WTC11 (cell line): Measurements from ENCODE around the gene YTHDF1. TPM values are rescaled to one million over a fixed set of nuclear protein-coding genes. Genes with fewer than 3 reads are reported as not detected.

ENCODE experiments used
- ATAC-seq: fragments of 200-7000 bp; cut with Tn5 transposase; 2 replicates; pipeline ENCODE4 v1.10.0; 2021; ENCODE audit warnings: mild to moderate bottlenecking, moderate library complexity
- CTCF ChIA-PET: fragments of 300-600 bp; sonication (Branson Sonifier 250); formaldehyde crosslinking; loops from one replicate; lab custom pipeline; 2021; ENCODE audit warnings: antibody characterized with exemption; lab: Charles Lee
- POLR2A ChIA-PET: fragments of 350-600 bp; sonication (Branson Sonifier 250); formaldehyde crosslinking; loops from one replicate; lab custom pipeline; 2021; ENCODE audit warnings: antibody characterized with exemption; lab: Charles Lee
- DNase-seq: peaks from one replicate; pipeline ENCODE4 v3.0.0; 2021; ENCODE audit warnings: low spot score
- H3K27ac Mint-ChIP-seq: 2 replicates; pipeline ENCODE4 v1.8.0; 2021; ENCODE audit warnings: mixed read lengths
- H3K27me3 Mint-ChIP-seq: 2 replicates; pipeline ENCODE4 v1.8.0; 2021; ENCODE audit warnings: low read depth, mild to moderate bottlenecking, moderate library complexity, mixed read lengths
- H3K36me3 Mint-ChIP-seq: 2 replicates; pipeline ENCODE4 v1.8.0; 2021; ENCODE audit warnings: mixed read lengths
- H3K4me1 Mint-ChIP-seq: 2 replicates; pipeline ENCODE4 v1.8.0; 2022; ENCODE audit warnings: mixed read lengths
- H3K4me3 Mint-ChIP-seq: 2 replicates; pipeline ENCODE4 v1.8.0; 2021; ENCODE audit warnings: mild to moderate bottlenecking, moderate library complexity, mixed read lengths
- H3K9me3 Mint-ChIP-seq: 2 replicates; pipeline ENCODE4 v1.8.0; 2021; ENCODE audit warnings: mixed read lengths
- FOXJ3 ChIP-seq: sonication (generic); formaldehyde crosslinking; IDR thresholded peaks from 2 replicates; pipeline ENCODE4 v1.9.0; 2021; ENCODE audit warnings: missing genetic modification reagents, mild to moderate bottlenecking, borderline replicate concordance
- FOXP1 ChIP-seq: sonication (generic); formaldehyde crosslinking; IDR thresholded peaks from 2 replicates; pipeline ENCODE4 v1.8.0; 2022; ENCODE audit warnings: missing genetic modification reagents, mild to moderate bottlenecking, moderate library complexity, borderline replicate concordance
- GTF2I ChIP-seq: fragments of 250-450 bp; sonication (Bioruptor Pico); conservative IDR thresholded peaks from 2 replicates; pipeline ENCODE4 v1.4.0; 2021; ENCODE audit warnings: mild to moderate bottlenecking
- NR2C2 ChIP-seq: sonication (generic); formaldehyde crosslinking; IDR thresholded peaks from 2 replicates; pipeline ENCODE4 v1.8.0; 2022; ENCODE audit warnings: mild to moderate bottlenecking, missing genetic modification reagents
- OVOL2 ChIP-seq: fragments of 250-450 bp; sonication (Bioruptor Pico); IDR thresholded peaks from 2 replicates; pipeline ENCODE4 v1.9.0; 2021; ENCODE audit warnings: mild to moderate bottlenecking, borderline replicate concordance
- TCF7 ChIP-seq: sonication (generic); formaldehyde crosslinking; IDR thresholded peaks from 2 replicates; pipeline ENCODE4 v1.8.0; 2022; ENCODE audit warnings: mild to moderate bottlenecking, low read depth, missing genetic modification reagents, moderate library complexity
- TP53 ChIP-seq: sonication (generic); formaldehyde crosslinking; IDR thresholded peaks from 2 replicates; pipeline ENCODE4 v1.8.1; 2023; ENCODE audit warnings: mild to moderate bottlenecking, missing genetic modification reagents
- ZNF671 ChIP-seq: fragments of 250-450 bp; sonication (Bioruptor Pico); IDR thresholded peaks from 2 replicates; pipeline ENCODE4 v1.8.0; 2021; ENCODE audit warnings: mild to moderate bottlenecking
- total RNA-seq: library from RNA; stranded (reverse); gene quantifications from 3 replicates; pipeline ENCODE4 v1.2.3, GENCODE V29; 2021
- TF ChIP-seq, protein P1 (sequence below): fragments of 250-450 bp; sonication (Bioruptor Pico); IDR thresholded peaks from 2 replicates; pipeline ENCODE4 v1.8.0; 2021; ENCODE audit warnings: mild to moderate bottlenecking
- TF ChIP-seq, protein P2 (sequence below): sonication (generic); formaldehyde crosslinking; IDR thresholded peaks from 2 replicates; pipeline ENCODE4 v1.8.1; 2022; ENCODE audit warnings: missing genetic modification reagents, borderline replicate concordance
- TF ChIP-seq, protein P3 (sequence below): sonication (generic); formaldehyde crosslinking; IDR thresholded peaks from 2 replicates; pipeline ENCODE4 v1.8.1; 2022; ENCODE audit warnings: mild to moderate bottlenecking, moderate library complexity, missing genetic modification reagents
- TF ChIP-seq, protein P4 (sequence below): sonication (generic); formaldehyde crosslinking; IDR thresholded peaks from 2 replicates; pipeline ENCODE4 v1.8.0; 2023; ENCODE audit warnings: mild to moderate bottlenecking, missing genetic modification reagents
- TF ChIP-seq, protein P5 (sequence below): sonication (generic); formaldehyde crosslinking; IDR thresholded peaks from 2 replicates; pipeline ENCODE4 v1.8.1; 2022; ENCODE audit warnings: low read depth, mild to moderate bottlenecking, moderate library complexity, missing genetic modification reagents, borderline replicate concordance
- TF ChIP-seq, protein P6 (sequence below): fragments of 250-450 bp; sonication (Bioruptor Pico); IDR thresholded peaks from 2 replicates; pipeline ENCODE4 v1.9.0; 2021; ENCODE audit warnings: moderate library complexity, mild to moderate bottlenecking, inconsistent platforms, borderline replicate concordance
- TF ChIP-seq, protein P7 (sequence below): sonication (generic); formaldehyde crosslinking; IDR thresholded peaks from 2 replicates; pipeline ENCODE4 v1.8.1; 2023; ENCODE audit warnings: mild to moderate bottlenecking, missing genetic modification reagents
- TF ChIP-seq, protein P8 (sequence below): sonication (generic); formaldehyde crosslinking; IDR thresholded peaks from 2 replicates; pipeline ENCODE4 v1.8.0; 2022; ENCODE audit warnings: mild to moderate bottlenecking, missing genetic modification reagents
- TF ChIP-seq, protein P9 (sequence below): sonication (generic); formaldehyde crosslinking; conservative IDR thresholded peaks from 2 replicates; pipeline ENCODE4 v1.8.1; 2022; ENCODE audit warnings: mild to moderate bottlenecking, missing genetic modification reagents

The YTHDF1 gene
- total RNA-seq, 1 experiment from 2014 or later: 61.3 TPM

DNA sequence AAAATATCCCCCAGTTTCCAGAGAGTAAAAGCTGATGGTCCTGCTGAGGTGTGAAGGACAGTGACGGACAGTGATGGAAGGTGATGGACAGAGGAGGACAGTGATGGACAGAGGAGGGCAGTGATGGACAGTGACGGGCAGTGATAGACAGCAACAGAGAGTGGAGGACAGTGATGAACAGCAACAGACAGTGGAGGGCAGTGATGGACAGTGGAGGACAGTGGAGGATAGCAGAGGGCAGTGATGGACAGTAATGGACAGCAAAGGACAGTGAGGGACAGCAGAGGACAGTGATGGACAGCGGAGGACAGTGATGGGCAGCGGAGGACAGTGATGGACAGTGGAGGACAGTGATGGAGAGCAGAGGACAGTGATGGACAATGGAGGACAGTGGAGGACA is 41.0 kb upstream of the YTHDF1 start:
- ChIA-PET POLR2A (no interaction called here), CTCF (interaction anchor here (7.2 kb wide), 1 partner anchor 33 kb away, joined by 173 read pairs; no protein-coding TSS in a partner anchor)
- H3K9me3 Mint-ChIP-seq: no peaks in the 10 kb centered on the region

More for the DNA sequence above, 41.0 kb upstream of the YTHDF1 start:
- Mint-ChIP-seq H3K4me3 (no peak overlapping the region), H3K4me1 (peaks cover 27% of the 10 kb centered on the region), H3K27ac (no peak overlapping the region), H3K36me3 (no peaks in the 10 kb centered on the region), H3K27me3 (peaks cover 42% of the 10 kb centered on the region)
- no peak for ATAC-seq
- no peak for DNase-seq
- TF ChIP-seq, protein P1, sequence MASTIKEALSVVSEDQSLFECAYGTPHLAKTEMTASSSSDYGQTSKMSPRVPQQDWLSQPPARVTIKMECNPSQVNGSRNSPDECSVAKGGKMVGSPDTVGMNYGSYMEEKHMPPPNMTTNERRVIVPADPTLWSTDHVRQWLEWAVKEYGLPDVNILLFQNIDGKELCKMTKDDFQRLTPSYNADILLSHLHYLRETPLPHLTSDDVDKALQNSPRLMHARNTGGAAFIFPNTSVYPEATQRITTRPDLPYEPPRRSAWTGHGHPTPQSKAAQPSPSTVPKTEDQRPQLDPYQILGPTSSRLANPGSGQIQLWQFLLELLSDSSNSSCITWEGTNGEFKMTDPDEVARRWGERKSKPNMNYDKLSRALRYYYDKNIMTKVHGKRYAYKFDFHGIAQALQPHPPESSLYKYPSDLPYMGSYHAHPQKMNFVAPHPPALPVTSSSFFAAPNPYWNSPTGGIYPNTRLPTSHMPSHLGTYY (CRISPR knock-in tag): no peak
- TF ChIP-seq, protein P2, sequence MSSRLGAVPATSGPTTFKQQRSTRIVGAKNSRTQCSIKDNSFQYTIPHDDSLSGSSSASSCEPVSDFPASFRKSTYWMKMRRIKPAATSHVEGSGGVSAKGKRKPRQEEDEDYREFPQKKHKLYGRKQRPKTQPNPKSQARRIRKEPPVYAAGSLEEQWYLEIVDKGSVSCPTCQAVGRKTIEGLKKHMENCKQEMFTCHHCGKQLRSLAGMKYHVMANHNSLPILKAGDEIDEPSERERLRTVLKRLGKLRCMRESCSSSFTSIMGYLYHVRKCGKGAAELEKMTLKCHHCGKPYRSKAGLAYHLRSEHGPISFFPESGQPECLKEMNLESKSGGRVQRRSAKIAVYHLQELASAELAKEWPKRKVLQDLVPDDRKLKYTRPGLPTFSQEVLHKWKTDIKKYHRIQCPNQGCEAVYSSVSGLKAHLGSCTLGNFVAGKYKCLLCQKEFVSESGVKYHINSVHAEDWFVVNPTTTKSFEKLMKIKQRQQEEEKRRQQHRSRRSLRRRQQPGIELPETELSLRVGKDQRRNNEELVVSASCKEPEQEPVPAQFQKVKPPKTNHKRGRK (CRISPR knock-in tag): no peak
- TF ChIP-seq, protein P3, sequence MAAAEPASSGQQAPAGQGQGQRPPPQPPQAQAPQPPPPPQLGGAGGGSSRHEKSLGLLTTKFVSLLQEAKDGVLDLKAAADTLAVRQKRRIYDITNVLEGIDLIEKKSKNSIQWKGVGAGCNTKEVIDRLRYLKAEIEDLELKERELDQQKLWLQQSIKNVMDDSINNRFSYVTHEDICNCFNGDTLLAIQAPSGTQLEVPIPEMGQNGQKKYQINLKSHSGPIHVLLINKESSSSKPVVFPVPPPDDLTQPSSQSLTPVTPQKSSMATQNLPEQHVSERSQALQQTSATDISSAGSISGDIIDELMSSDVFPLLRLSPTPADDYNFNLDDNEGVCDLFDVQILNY (CRISPR knock-in tag): no peak
- TF ChIP-seq FOXP1 (CRISPR knock-in tag) (no peak), TCF7 (CRISPR knock-in tag) (no peak), OVOL2 (no peak), FOXJ3 (CRISPR knock-in tag) (no peak), GTF2I (no peak), ZNF671 (CRISPR knock-in tag) (no peak), TP53 (CRISPR knock-in tag) (no peak), NR2C2 (no peak)
- TF ChIP-seq, protein P4, sequence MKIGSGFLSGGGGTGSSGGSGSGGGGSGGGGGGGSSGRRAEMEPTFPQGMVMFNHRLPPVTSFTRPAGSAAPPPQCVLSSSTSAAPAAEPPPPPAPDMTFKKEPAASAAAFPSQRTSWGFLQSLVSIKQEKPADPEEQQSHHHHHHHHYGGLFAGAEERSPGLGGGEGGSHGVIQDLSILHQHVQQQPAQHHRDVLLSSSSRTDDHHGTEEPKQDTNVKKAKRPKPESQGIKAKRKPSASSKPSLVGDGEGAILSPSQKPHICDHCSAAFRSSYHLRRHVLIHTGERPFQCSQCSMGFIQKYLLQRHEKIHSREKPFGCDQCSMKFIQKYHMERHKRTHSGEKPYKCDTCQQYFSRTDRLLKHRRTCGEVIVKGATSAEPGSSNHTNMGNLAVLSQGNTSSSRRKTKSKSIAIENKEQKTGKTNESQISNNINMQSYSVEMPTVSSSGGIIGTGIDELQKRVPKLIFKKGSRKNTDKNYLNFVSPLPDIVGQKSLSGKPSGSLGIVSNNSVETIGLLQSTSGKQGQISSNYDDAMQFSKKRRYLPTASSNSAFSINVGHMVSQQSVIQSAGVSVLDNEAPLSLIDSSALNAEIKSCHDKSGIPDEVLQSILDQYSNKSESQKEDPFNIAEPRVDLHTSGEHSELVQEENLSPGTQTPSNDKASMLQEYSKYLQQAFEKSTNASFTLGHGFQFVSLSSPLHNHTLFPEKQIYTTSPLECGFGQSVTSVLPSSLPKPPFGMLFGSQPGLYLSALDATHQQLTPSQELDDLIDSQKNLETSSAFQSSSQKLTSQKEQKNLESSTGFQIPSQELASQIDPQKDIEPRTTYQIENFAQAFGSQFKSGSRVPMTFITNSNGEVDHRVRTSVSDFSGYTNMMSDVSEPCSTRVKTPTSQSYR (CRISPR knock-in tag): no peak
- TF ChIP-seq, protein P5, sequence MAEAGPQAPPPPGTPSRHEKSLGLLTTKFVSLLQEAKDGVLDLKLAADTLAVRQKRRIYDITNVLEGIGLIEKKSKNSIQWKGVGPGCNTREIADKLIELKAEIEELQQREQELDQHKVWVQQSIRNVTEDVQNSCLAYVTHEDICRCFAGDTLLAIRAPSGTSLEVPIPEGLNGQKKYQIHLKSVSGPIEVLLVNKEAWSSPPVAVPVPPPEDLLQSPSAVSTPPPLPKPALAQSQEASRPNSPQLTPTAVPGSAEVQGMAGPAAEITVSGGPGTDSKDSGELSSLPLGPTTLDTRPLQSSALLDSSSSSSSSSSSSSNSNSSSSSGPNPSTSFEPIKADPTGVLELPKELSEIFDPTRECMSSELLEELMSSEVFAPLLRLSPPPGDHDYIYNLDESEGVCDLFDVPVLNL (CRISPR knock-in tag): no peak
- TF ChIP-seq, protein P6, sequence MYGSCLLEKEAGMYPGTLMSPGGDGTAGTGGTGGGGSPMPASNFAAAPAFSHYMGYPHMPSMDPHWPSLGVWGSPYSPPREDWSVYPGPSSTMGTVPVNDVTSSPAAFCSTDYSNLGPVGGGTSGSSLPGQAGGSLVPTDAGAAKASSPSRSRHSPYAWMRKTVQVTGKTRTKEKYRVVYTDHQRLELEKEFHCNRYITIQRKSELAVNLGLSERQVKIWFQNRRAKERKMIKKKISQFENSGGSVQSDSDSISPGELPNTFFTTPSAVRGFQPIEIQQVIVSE (CRISPR knock-in tag): no peak
- TF ChIP-seq, protein P7, sequence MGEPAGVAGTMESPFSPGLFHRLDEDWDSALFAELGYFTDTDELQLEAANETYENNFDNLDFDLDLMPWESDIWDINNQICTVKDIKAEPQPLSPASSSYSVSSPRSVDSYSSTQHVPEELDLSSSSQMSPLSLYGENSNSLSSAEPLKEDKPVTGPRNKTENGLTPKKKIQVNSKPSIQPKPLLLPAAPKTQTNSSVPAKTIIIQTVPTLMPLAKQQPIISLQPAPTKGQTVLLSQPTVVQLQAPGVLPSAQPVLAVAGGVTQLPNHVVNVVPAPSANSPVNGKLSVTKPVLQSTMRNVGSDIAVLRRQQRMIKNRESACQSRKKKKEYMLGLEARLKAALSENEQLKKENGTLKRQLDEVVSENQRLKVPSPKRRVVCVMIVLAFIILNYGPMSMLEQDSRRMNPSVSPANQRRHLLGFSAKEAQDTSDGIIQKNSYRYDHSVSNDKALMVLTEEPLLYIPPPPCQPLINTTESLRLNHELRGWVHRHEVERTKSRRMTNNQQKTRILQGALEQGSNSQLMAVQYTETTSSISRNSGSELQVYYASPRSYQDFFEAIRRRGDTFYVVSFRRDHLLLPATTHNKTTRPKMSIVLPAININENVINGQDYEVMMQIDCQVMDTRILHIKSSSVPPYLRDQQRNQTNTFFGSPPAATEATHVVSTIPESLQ: no peak
- TF ChIP-seq, protein P8, sequence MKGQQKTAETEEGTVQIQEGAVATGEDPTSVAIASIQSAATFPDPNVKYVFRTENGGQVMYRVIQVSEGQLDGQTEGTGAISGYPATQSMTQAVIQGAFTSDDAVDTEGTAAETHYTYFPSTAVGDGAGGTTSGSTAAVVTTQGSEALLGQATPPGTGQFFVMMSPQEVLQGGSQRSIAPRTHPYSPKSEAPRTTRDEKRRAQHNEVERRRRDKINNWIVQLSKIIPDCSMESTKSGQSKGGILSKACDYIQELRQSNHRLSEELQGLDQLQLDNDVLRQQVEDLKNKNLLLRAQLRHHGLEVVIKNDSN: no peak
- TF ChIP-seq, protein P9, sequence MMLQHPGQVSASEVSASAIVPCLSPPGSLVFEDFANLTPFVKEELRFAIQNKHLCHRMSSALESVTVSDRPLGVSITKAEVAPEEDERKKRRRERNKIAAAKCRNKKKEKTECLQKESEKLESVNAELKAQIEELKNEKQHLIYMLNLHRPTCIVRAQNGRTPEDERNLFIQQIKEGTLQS (CRISPR knock-in tag): no peak
